Stimulated activated CD8-positive, alpha-beta memory T cell treated with anti-CD3 and anti-CD28 coated beads, Interleukin-15, amount 100 ng/mL, for 4 hours (primary cell): Measurements from ENCODE around the gene CDC40.
A peak's percentile ranks its signal among the peaks of the same experiment; 100 is the strongest.

ENCODE experiments used
- DNase-seq, 2 donors: peaks; one replicate each; pipeline ENCODE4 v3.0.0-alpha.2; 2020; ENCODE audit warnings: low read depth in 2 of 2

CDC40 gene

DNA sequence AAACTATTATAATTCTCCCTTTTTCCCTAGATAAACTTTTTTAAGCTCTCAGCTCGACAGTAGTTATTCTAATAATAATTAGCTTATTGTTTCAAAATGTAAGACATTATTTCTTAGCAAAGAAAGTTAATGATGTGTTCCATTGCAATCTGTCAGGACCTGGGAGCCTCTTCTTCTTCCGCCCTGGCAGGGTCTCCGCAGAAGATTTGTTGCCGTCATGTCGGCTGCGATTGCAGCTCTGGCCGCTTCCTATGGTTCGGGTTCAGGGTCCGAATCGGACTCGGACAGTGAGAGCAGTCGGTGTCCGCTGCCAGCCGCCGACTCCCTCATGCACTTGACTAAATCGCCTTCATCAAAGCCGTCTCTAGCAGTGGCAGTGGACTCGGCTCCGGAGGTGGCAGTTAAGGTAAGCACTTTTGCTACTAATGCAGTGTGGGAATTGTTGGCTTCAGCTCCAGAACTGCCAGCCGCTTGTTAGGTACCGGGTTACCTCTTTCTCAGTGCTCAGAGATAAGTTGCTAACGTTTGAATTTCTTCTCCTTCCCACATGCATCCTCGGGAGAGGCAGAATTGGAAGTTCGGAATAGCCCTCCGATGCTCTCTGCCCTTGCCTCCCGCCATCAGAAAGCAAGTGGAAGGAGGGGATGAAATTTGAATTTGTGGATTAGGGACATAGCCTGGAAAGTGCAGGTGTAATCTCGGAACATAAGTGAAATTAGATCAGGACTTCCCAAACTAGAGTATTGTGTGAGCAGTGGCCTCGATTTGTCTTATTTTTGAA, at the start of gene CDC40:
Gene CDC40 (plus strand): TSS at position 200 of the 781 bp plus-strand sequence. CDS start 18 bp downstream, at position 218.
- peak in 1 of 2 donors; percentile 24 for DNase-seq

DNA sequence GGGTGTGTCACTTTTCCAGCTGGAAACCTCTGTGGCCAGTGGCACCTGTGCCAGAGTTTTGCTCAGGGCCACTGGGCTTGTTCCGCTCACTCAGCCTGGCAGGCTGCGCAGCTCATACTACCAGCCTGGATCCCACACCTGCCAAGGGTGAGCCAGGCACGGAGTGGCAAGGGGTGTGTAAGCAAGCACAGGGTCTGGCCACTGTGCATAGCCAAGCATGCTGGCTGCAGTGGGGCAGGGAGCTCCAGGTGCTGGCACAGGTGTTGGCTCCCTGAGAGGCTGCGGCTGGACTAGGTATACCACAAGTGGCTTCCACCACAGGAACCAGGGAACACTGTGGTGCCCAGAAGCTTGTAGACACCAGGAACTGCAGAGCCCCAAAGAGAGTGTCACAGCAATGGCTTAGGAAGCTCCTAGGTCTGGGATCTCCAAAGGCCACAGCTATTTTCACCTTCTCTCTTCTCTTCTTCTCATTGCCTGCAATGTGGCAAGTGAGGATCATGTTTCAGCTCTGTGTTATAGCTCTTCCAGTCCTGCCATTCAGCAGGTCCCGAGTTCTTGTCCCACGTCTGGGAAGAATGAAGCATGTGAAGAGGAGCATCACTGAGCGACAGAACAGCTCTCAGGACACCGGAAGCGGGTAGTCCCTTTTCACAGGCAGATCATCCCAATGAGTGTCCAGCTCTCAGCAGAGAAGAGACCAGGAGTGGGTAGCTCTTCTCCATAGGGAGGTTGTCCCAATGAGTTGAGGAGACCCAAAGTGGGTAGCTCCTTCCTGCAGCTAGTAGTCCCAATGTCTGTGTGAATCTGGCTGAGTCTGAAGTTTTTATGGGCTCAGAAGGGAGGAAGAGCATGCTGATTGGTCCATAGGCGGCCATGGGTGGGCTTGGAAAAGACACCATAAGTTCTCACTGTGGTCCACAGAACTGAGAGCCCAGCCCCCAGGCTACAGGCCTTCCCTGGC, 42.0 kb upstream of the CDC40 start:
- no peak for DNase-seq

DNA sequence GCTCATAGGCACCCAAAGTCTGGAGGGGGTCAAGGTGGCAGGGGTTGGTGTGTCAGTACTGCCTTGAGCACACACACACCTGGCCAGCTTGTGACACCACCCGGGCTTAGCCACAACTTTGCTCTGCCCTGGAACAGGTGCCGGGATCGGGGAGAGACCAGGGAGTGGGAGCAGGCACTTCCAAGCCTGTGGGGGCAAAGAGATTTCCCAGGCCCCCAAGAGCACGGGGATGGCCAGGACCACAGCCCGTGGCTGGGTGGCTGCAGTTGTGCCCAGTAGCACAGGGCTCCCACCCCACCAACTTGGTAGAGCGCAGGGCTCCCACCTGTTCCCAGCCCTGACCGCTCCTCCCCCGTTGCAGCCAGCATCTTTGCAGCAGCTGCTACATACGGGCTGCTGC, 41.2 kb upstream of the CDC40 start:
- DNase-seq, result no peak

DNA sequence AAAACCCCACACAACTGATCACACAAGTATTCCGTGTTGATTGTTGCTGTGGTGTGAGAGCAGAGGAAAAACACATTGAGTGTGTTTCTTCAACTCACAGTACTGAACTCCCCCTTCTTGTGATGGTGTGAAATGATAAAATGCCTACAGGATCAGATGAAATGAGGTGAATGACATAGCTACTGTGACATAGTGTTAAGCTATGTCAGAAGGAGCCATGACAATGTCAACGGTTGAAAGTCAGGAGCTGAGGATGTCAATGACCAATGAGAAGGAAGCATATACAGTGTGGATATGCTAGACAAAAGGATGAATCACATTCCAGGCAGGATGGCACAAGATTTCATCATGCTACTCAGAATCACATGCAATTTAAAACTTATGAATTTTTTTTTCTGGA, 39.6 kb upstream of the CDC40 start:
- no peak for DNase-seq

DNA sequence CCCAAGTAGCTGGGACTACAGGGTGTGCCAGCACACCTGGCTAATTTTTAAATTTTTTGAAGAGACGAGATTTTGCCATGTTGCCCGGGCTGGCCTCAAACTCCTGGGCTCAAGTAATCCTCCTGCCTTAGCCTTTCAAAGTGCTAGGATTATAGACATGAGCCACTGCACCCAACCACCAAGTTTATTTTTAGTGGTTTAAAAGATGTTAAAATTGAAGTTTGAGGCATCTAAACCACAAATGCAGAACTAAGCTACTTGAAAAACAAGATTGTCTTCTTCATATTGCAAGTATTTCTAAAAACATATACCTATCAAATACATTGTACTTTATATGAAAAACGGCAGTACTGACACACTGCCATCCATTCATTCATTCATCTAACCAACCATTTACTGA, 32.4 kb upstream of the CDC40 start:
- DNase-seq, result no peak

DNA sequence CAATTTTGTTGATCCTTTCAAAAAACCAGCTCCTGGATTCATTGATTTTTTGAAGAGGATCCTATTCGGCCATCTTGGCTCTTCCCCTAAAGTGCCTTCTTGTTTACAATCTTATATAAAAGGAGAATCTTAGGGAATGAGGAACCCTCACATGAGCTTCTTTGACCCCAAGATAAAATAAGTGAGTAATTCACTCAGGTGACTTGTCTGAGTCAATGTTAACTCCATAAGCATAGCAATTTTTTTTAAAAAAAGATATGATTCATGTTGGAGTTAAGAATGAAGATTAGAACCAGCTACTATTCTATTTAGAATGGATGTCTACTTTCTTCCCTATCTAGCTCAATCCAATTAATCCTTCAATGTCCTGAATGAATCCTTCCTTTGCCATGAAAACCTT, 21.7 kb upstream of the CDC40 start:
- no peak for DNase-seq

DNA sequence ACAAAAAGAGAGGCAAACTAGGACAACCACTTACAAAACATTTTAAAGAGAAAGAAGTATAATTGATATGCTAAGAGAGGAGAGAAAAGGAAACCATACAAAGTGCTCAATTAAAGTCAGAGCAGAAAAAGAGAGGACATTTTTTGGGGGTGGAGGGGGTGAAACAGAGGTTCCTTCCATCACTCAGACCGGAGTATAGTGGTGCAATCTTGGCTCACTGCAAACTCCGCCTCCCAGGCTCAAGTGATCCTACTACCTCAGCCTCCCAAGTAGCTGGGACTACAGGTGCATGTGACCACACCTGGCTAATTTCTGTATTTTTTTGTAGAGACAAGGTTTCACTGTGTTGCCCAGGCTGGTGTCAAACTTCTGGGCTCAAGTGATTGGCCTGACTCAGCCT, 10.1 kb upstream of the CDC40 start:
- no peak for DNase-seq

DNA sequence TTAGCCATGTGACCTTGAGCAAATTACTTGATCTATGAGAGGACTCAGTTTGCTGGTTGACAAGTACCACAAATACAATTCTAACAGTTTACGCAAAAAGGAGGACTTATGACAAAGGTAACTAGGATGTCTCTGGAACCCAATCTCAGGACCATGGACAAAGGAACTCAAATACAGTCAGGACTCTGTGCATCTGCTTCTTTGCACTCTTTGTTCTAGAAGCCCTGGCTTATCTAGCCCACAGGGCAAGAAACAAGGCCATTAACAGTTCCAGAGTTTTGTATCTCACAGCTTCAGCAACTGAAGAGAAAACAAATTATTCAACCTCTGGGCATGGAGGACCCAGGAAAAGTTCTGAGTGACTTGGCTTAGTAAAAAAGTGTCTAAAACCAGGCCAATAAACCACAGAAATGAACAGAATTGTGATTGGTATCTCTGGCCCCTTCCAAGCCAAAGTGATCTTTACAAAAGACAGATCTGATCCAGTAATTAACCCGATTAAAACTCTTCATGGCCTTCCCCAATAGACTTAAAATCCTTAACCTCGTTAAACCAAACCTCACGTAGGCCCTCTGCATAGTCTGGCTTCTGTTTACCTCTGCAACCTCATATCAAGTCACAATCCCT, 6.6 kb upstream of the CDC40 start:
- no peak for DNase-seq

DNA sequence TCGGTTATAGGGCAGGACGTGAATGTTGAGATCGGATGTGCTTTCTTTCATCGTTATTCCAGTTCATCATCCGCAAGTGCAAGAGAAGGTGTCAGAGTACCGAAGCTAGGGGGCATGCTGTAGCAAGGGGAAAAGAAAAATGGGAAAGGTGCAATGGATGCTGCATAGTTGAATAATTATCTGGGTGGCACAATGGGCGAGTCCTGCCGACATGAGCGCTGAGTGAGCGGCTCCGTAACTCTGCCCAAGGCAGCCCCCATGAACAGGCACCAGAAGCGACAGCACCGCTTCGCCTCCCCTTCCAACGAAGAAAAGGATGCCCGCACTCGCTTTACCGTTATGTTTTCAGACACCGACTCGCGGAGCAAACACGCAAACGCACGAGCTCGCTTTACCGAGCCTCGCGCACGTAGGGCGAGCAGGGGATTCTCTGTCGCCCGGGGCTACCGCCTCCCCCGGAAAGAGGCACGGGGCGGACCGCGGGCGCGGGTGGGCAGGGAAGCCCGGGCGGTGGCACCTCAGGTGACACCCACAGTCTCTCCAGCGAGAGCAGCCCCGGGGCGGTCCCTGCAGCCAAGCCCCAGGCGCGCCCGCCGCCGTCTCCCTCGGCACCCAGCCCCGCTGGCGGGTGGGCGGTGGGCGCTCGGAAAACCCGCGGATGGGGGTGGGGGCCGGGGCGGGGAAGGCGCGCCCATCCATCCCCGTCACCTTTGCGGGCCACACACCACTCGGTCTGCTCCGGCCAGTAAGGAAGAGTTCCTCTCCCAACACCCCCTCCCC, 1.4 kb upstream of the CDC40 start:
- DNase-seq, result peak; percentile 49 to 53

DNA sequence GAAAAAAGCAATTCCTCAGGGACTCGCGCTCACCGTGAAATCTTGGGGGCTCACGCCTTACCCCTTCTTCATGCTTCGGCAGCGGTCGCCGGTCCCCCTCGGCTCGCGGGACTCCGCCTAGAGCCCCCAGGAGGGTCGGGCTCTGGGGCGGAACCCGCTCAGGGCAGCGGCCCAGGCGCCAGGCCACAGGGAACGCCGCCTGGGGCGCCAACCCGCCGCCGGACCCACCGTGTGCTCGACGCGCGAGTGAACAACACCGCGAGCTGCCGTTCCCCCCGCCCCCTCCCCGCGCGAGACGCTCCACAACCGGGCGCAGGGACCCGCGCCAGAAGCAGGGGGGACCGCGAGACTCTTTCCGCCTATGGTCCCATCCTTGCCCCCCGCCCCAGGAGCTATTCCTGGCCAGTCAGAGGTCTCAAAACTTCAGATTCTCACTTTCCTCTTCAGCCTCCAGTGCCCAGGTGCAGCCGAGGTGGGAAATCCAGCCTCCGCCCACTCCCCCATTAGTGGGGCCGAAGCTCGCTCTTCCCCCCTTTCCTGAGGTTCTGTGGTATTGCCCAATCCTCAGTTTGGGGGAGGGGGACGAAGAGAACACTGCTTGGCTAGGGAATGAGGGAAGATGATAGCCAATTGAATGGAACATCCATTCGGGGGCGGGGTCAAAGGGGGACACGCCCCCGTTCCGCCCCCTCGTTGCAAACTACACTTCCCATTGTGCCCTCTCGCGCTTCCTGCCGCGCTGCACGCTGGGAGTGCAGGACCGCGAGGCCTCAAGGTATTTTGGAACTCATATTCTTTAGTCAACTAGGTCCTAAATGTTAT, 610 bp upstream of the CDC40 start, which contains the start of gene WASF1:
Gene WASF1 (minus strand): TSS at position 265 of the 822 bp plus-strand sequence. CDS start 52,069 bp downstream, outside the sequence.
- DNase-seq, result peak; percentile 81 to 84

DNA sequence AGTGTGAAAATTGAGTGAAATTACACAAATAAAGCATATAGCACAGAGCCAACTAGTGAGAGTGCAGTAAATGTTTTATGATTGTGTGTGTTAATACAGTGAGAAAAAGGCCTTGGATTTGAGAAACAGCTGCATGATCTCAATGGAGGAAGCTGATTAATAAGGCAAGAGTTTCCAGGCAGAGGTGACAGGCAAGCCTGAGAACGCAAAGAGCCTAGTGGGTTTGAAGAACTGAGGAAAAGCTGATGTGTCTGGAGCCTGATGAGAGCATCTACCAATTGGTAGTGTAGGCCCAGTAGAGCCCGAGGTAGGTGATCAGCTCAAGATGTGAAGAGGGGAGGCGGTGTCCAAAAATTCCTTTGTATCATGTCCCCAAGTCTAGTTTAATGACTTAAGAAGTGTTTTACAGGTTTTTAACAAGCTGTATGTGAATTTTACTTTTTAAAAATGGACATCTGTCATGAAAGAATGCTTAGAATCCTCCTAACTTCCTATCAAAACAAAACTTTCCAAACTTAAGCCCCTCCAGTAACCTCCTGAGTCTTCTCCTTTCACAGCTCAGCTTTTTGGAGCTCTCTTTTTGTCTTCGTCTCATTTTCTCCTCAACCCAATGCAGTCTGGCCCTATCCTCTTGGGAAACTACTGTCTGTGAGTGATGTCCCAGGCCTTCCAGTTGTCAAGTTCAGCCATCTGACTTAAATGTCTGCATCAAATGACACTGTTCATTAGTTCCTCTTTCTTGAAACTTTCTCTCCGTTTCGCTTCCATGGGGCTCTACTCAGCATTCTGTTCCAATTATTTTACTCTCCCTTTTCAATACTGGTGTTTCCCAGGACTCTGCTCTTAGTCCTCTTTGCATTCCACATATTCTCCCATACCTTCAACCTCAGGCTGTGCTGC, 1.2 kb downstream of the CDC40 start:
- no peak for DNase-seq

DNA sequence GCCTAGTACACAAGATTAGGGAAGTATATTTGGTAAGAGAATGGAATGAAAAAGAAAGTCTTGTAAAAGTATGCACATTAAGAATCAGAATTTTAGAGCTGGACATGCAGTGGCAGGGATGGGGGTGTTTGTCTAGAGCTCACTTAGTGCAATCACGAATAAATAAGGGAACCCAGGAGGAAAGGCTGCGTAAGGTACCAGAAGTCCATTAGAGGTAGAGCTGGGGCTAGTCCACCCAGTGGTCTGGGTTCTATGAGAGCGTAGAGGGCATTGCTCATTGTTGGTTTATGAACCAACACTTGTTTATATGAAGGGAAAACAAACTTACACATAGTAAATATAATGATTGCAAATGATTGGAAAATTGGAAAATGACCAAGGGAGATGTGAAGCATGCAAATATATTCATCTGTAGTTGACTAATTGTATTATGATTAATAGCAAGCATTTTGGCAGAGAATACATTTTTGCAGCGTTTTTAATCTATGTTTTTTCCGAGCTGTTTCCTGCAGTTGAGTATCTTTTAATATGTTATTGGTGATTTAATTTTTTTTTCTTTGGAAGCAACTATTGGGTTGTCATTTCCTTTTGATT, 3.2 kb downstream of the CDC40 start:
- DNase-seq, result no peak

DNA sequence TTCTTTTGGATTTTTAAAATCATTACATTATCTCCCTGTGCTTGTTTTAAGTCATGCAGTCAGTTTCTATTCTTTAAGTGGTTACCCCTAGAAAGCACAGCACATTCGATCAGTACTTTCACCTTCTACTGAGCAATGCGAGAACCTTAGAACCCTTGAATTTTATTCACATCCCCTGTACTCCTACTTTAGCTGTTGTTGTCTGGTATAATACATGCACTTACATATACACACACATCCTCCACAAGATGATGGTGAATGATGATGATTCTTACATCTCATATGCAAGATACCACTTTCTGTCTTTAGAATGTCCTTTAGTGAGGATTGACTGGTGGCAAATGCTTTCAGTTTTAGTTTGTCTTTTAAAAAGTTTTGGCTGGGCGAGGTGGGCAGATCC, 5.7 kb downstream of the CDC40 start:
- DNase-seq, result no peak

DNA sequence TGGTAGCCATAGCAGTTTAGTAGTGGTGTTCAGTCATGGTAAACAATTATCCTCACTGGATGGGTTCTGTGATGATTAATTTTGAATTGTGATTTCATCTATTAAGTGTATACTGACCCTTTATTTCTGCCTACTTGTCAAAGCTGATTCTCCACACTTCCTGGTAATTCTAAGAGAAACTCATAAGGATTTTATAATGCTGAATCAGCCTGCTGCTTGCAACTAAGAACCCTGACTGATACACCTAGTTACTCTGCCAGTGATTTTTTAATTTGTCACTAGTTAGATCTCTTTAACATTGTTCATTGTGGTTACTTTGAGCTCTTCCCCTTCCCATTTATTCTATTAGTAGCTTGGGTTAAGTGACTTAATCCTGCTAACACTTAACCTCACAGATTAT, 8.6 kb downstream of the CDC40 start:
- no peak for DNase-seq

DNA sequence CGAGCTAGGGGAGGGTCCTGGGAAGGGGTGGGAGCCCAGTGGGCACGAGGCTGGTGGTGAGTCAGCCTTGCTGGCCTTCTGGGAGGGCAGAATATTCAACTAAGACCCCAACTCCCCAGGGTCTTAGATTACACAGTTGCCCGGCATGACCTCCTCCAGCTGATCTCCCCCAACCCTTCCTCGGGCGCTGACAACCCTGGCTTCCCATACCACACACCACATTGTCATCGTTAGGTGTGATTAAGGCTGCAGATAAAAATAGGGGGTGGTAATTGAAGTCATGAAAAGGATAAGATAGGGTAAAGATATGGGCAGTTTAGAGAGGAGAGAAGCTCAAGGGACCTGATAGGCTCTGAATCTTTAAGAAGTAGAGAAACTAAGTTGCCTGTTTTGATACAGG, 10.5 kb downstream of the CDC40 start:
- DNase-seq, result no peak

DNA sequence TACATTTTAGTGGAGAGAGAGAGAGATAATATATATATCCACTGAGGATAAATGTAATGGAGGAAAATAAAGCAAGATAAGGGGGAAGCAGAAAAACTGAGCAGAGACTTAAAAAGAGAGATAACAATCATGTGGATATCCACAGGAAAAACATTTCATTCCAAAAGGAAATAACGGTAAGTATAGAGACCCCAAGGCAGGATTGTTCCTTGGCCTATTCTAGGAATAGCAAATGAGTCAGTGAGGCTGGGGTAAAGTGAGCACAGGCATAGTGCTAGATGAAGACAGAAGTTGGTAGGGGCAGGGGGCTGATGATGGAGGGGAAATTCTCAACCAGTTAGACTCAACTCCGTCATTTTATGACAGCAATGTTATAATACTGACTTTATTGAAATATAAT, 11.2 kb downstream of the CDC40 start:
- DNase-seq, result no peak

DNA sequence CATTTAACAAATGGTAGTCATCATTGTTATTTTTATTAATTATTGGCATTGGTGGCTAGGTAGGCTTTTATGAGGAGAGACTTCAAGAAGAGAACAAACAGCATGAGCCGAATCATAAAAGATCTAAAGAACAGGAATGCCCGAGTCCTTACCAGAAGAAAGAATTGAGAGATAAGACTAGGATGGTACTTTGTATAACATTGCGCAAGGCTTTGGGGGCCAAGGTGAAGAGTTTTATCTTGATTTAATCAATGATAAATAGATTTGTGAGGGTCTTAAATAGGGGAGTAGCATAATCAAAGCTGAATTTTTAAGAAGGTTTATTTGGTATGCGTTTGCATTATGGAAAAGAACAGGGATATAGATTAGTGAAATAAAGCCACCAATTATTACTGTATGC, 15.4 kb downstream of the CDC40 start:
- DNase-seq, result no peak

DNA sequence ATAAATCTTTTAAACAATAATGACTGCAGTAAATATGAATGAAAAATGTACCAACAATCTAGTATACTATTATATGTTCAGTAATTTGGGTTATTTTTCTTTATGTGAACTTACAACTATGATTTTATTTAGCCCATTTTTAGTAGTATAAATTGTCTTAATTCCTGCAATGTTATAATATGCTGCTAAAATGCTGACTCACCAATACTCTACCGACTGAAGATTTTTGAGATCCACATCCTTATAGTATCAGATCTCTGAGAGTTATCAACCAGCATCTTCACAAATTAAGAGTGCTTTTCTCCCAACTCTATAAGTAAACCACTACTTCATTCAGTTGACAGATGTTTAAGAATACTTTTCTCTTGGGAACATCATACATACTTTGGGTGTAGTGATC, 16.6 kb downstream of the CDC40 start:
- no peak for DNase-seq

DNA sequence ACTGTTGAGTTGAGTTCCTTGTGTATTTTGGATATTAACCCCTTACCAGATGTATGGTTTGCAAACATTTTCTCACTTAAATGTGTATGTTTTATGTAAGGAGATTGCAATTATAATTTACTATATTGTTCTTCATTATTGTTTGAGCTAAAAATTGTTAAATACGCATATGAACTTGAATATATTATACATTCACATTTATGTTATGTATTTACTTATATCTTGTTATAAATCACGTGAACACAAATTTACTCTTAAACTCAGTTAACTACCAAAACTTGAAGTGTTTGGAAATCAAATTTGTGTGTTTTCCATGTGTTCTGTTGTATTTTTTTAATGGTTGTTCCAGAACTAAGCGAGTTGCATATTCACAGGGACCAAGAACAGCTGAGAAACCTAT, 18.3 kb downstream of the CDC40 start:
- DNase-seq, result no peak
